Measurements from ENCODE around the gene LDLR. TPM values are rescaled to one million over a fixed set of nuclear protein-coding genes. Genes with fewer than 3 reads are reported as not detected.

The LDLR gene
- total and polyA plus RNA-seq, 10 donors: 7.0 to 117 (median 25.6) TPM

DNA sequence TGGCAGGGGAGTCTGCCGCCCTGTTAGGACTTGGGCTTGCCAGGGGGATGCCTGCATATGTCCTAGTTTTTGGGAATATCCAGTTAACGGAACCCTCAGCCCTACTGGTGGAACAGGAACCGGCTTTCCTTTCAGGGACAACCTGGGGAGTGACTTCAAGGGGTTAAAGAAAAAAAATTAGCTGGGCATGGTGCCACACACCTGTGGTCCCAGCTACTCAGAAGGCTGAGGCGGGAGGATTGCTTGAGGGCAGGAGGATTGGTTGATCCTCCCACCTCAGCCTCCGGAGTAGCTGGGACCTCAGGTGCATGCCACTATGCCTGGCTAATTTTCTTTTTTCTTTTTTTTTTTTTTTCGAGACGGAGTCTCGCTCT is 22.5 kb downstream of the LDLR start:
- intact Hi-C loops (cut with DNase I; ENCODE audit: low total_unique reads): no loop called here
- no peaks in the 10 kb centered on the region for H3K4me1 ChIP-seq
- H3K9me3 ChIP-seq: no peaks in the 10 kb centered on the region
- 87 to 97% (median 90%) methylated on average over 5 to 8 of the region's 8 CpGs for WGBS, 5 donors
- peaks cover 3 to 100% (median 96%) of the 10 kb centered on the region in 6 donors for H3K36me3 ChIP-seq
- DNase-seq: no peak
- TF ChIP-seq, protein P1, sequence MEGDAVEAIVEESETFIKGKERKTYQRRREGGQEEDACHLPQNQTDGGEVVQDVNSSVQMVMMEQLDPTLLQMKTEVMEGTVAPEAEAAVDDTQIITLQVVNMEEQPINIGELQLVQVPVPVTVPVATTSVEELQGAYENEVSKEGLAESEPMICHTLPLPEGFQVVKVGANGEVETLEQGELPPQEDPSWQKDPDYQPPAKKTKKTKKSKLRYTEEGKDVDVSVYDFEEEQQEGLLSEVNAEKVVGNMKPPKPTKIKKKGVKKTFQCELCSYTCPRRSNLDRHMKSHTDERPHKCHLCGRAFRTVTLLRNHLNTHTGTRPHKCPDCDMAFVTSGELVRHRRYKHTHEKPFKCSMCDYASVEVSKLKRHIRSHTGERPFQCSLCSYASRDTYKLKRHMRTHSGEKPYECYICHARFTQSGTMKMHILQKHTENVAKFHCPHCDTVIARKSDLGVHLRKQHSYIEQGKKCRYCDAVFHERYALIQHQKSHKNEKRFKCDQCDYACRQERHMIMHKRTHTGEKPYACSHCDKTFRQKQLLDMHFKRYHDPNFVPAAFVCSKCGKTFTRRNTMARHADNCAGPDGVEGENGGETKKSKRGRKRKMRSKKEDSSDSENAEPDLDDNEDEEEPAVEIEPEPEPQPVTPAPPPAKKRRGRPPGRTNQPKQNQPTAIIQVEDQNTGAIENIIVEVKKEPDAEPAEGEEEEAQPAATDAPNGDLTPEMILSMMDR (IDR thresholded peaks at IDR 0.05 in 8 of 11, conservative IDR thresholded peaks at IDR 0.05 in 3 of 11): no peak
- no peak for TF ChIP-seq POLR2AphosphoS5 (IDR thresholded peaks at IDR 0.05)
- no peaks in the 10 kb centered on the region for H3K27me3 ChIP-seq (replicated peaks in 1 of 7)
- no peak overlapping the region for H3K4me3 ChIP-seq
- H3K27ac ChIP-seq: no peak overlapping the region

DNA sequence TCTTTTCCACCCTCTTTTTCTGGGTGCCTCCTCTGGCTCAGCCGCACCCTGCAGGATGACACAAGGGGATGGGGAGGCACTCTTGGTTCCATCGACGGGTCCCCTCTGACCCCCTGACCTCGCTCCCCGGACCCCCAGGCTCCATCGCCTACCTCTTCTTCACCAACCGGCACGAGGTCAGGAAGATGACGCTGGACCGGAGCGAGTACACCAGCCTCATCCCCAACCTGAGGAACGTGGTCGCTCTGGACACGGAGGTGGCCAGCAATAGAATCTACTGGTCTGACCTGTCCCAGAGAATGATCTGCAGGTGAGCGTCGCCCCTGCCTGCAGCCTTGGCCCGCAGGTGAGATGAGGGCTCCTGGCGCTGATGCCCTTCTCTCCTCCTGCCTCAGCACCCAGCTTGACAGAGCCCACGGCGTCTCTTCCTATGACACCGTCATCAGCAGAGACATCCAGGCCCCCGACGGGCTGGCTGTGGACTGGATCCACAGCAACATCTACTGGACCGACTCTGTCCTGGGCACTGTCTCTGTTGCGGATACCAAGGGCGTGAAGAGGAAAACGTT is 24.0 kb downstream of the LDLR start:
- Histone ChIP-seq H3K36me3 (peaks cover 3 to 100% (median 97%) of the 10 kb centered on the region in 6 donors), H3K27ac (no peak overlapping the region), H3K27me3 (replicated peaks in 1 of 7) (no peaks in the 10 kb centered on the region), H3K4me3 (no peak overlapping the region), H3K4me1 (no peaks in the 10 kb centered on the region), H3K9me3 (no peaks in the 10 kb centered on the region)
- TF ChIP-seq POLR2A (IDR thresholded peaks at IDR 0.05) (no peak), POLR2AphosphoS5 (IDR thresholded peaks at IDR 0.05) (peak in 1 of 3 donors; percentile 37)
- TF ChIP-seq, protein P1 (IDR thresholded peaks at IDR 0.05 in 8 of 11, conservative IDR thresholded peaks at IDR 0.05 in 3 of 11): no peak
- intact Hi-C loops (cut with DNase I; ENCODE audit: low total_unique reads): no loop called here
- 93 to 98% (median 96%) methylated on average over 21 to 27 of the region's 27 CpGs for WGBS, 5 donors
- DNase-seq: no peak

GRCh38 chr19:11115042-11115441 is 25.8 kb downstream of the LDLR start:
- H3K27ac ChIP-seq: no peak overlapping the region
- no peak for DNase-seq
- no peaks in the 10 kb centered on the region for H3K9me3 ChIP-seq
- H3K36me3 ChIP-seq: peaks cover 3 to 100% (median 89%) of the 10 kb centered on the region in 6 donors
- intact Hi-C loops (cut with DNase I; ENCODE audit: low total_unique reads): no loop called here
- H3K4me3 ChIP-seq: no peak overlapping the region
- H3K27me3 ChIP-seq (replicated peaks in 1 of 7): no peaks in the 10 kb centered on the region
- no peaks in the 10 kb centered on the region for H3K4me1 ChIP-seq
- TF ChIP-seq, protein P1 (IDR thresholded peaks at IDR 0.05 in 8 of 11, conservative IDR thresholded peaks at IDR 0.05 in 3 of 11): no peak
- TF ChIP-seq POLR2AphosphoS5 (IDR thresholded peaks at IDR 0.05): no peak
- TF ChIP-seq POLR2A (IDR thresholded peaks at IDR 0.05): no peak
- WGBS, 5 donors: 91 to 97% (median 95%) methylated on average over 5 of the region's 5 CpGs

DNA sequence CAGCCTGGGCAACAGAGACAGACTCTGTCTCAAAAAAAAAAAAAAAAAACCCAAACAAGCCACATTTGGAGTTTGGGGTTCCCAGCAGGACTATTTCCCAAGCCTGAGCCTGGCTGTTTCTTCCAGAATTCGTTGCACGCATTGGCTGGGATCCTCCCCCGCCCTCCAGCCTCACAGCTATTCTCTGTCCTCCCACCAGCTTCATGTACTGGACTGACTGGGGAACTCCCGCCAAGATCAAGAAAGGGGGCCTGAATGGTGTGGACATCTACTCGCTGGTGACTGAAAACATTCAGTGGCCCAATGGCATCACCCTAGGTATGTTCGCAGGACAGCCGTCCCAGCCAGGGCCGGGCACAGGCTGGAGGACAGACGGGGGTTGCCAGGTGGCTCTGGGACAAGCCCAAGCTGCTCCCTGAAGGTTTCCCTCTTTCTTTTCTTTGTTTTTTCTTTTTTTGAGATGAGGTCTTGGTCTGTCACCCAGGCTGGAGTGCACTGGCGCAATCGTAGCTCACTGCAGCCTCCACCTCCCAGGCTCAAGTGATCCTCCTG is 26.7 kb downstream of the LDLR start:
- no peak for TF ChIP-seq POLR2AphosphoS5 (IDR thresholded peaks at IDR 0.05)
- no peak for TF ChIP-seq POLR2A (IDR thresholded peaks at IDR 0.05)
- TF ChIP-seq, protein P1 (IDR thresholded peaks at IDR 0.05 in 8 of 11, conservative IDR thresholded peaks at IDR 0.05 in 3 of 11): no peak
- Histone ChIP-seq H3K27ac (no peak overlapping the region), H3K4me1 (no peaks in the 10 kb centered on the region), H3K27me3 (replicated peaks in 1 of 7) (no peaks in the 10 kb centered on the region), H3K36me3 (peaks cover 3 to 100% (median 89%) of the 10 kb centered on the region in 6 donors), H3K4me3 (no peak overlapping the region), H3K9me3 (no peaks in the 10 kb centered on the region)
- WGBS, 5 donors: 60 to 91% (median 86%) methylated on average over 11 of the region's 11 CpGs
- no peak for DNase-seq
- intact Hi-C loops (cut with DNase I; ENCODE audit: low total_unique reads): no loop called here
